Amniotic stem cell (primary cell): ENCODE data around the gene VKORC1.
"Not testable (repeated sequence)": the region's sequence is repeated elsewhere in the genome, so short reads cannot be mapped to it uniquely, and the experiment has no call there.

ENCODE experiments used
- DNase-seq: peaks from one replicate; lab custom pipeline; 2025; lab: John Stamatoyannopoulos, UW

Gene VKORC1

DNA sequence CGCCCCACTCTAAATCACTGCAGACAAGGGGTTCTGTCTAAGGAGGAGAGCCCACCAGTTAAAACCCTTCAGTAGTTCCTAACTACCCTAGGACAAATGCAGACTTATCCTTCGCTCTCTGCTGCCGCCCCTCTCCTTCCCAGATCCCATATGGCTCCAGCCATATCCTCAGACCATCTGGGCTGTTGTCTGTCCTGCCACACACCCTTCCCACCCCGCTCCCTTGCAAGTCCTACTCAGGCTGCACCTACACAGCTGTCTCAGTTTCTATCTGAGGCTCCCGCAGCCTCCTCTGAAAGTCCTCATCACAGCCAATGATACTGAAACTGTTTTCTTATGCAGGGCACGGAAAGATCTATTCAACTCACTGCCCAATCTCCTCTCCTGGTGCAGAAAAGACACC lies 12.9 kb upstream of the VKORC1 start:
- DNase-seq = no peak

DNA sequence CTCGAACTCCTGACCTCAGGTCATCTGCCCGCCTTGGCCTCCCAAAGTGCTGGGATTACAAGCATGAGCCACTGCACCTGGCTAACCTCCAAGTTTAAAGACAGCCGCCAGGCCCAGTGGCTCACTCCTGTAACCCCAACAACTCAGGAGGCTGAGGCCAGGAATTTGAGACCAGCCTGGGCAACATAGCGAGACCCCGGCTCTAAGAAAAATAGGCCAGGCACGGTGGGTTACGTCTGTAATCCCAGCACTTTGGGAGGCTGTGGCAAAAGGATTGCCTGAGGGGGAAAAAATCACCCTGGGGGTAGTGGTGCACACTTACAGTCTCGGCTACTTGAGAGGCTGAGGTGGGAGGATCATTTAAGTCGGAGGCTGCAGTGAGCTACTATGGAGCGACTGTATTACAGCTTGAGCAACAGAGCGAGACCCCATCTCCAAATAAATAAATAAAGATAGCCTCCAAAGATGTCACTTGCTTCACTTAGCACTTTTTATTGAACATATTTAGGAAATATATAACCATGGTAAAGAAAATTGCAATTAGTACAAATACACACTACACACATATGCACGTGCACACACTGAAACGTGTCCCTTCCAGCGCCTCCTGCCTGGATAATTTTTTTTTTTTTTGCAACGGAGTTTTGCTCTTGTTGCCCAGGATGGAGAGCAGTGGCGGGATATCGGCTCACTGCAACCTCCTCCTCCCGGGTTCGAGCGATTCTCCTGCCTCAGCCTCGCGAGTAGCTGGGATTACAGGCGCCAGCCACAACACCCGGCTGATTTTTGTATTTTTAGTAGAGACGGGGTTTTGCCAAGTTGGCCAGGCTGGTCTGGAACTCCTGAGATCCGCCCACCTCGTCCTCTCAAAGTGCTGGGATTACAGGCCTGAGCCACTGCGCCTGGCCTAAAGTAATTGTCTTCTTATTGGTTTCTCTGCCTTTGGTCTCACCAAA lies 12.2 kb upstream of the VKORC1 start:
- DNase-seq = no peak

DNA sequence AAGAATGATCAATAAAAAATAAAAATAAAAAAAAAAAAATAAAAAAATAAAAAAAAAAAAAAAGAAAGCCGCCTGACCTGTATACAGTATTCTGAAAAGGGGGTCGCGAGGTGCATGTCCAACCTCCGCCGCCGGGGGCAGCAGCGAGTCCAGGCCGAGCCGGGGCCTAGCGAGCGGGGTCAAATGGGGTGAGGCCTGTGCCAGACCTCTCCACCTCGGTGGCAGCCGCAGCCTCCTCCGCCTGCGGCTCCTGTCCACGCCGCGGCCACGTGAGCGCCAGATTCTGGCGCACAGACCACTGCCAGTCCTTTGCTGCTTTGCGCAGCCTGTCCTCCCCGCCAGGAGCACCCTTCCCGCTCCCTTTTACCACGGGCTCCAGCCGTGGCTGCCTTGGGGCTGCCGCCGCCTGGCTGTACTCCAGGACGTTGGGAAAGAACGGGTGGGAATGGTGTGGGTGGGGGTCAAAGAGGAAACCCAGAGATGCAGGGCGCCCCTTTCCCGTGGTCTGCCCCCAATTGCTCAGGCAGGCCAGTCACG lies 11.1 kb upstream of the VKORC1 start:
- DNase-seq = no peak

GRCh38 chr16:31100876-31101641 lies 6.5 kb upstream of the VKORC1 start:
- DNase-seq = not testable (repeated sequence)

DNA sequence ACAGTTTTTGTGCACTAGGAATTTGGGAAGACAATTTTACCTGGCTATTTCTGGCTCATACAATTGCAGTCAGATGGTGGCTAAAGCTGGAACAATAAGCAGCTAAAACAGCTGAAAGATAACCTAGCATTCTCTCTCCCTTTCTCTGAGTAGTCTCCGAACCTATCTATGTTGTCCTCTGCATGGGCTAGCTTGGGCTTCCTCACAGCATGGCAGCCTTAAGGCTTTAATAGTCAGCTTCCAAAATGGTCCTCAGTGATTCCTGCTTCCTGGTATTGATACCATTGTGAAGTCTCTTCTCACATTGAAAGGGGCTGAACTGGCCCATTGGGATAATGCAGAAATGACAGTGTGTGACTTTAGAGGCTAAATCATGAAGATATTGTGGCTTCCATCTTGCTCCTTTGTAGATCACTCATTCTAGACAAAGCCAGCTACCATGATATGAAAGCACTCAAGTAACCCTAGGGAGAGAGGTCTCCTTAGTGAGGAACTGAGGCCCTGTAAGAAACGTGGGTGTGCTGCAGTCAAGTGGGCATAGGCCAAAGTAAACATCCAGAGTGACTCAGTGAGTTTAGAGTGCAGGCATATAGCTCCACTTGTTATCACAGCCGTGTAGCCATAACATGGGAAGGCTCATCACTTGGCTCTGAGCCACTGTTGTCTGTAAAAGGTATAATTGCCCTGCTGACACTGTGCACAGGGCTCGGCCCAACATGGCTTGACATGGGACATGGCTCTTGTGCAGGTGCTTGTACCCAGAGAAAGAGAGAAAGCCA lies 5.5 kb upstream of the VKORC1 start:
- no peak for DNase-seq

- no peak for DNase-seq
Measured at GRCh38 chr16:31094088-31094423, 541 bp downstream of the VKORC1 start.

DNA sequence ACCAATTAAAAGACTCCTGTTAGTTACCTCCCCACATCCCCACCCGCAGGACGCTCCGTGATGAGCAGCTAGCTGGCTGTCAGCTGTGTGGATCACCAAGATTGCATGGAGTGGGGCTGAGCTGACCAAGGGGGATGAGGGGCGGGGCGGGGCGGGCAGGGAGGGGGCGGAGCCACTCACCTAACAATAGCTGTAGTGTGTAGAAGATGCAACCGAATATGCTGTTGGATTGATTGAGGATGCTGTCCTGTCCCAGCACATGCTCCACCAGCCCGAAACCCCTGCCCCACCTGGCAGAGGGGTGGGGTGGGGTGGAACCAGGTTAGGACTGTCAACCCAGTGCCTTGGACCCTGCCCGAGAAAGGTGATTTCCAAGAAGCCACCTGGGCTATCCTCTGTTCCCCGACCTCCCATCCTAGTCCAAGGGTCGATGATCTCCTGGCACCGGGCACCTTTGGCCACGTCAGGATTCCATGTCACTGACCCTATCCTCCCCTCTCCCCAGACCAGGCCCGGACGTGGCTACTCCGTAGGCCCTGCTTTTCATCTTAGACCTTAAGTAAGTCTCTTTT lies 1.4 kb downstream of the VKORC1 start:
- no peak for DNase-seq

DNA sequence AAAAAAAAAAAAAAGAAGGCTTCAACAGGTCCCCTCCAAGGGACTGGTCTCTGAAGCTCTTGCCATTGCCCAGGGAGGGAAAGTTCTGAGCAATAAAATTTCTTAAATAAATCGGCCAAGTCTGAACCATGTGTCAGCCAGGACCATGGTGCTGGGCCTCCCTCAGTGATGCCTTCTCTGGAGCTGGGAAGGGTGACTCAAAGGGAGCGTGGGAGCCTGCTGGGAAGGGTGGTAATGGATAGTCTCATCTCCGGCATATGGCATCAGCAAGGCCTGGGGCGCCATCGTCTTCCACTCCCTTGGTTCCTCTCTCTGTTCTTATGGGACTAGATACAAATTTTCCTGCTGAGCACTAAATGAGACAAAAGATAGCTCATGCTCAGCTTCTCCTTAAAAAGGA lies 2.3 kb downstream of the VKORC1 start:
- no peak for DNase-seq

DNA sequence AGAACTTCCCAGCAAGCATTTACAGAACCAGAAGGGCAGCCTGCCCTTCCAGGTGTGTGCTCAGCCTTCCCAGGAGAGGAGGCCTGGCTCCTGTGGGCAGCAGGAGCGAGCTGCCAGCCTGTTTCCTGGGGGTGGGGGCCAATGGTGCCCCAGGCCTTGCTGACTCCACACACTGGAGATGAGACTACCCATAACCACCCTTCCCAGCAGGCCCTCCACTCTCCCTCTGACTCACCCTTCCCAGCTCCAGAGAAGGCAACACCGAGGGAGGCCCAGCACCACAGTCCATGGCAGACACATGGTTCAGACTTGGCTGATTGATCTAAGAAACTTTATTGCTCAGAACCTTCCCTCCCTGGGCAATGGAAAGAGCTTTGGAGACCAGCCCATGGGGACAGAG lies 4.1 kb downstream of the VKORC1 start:
- no peak for DNase-seq

DNA sequence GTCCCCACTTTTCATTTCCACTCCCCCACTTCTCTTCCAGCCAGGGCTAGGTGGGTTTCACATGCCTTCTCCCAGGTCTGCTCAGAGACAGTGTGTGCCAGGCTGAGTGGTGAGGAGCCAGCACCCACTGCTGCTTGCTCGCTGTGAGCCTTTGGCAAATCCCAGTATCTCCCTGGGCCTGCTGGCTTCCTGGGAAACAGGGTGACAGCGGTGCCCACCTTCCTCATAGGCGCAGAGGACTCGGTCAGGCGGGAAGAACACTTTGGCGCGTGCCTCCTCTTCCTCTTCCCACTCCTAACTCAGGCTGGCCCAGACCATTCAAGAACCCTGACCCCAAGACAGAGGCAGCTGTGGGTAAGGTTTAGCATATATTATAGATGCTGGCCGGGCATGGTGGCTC lies 5.4 kb downstream of the VKORC1 start:
- no peak for DNase-seq

DNA sequence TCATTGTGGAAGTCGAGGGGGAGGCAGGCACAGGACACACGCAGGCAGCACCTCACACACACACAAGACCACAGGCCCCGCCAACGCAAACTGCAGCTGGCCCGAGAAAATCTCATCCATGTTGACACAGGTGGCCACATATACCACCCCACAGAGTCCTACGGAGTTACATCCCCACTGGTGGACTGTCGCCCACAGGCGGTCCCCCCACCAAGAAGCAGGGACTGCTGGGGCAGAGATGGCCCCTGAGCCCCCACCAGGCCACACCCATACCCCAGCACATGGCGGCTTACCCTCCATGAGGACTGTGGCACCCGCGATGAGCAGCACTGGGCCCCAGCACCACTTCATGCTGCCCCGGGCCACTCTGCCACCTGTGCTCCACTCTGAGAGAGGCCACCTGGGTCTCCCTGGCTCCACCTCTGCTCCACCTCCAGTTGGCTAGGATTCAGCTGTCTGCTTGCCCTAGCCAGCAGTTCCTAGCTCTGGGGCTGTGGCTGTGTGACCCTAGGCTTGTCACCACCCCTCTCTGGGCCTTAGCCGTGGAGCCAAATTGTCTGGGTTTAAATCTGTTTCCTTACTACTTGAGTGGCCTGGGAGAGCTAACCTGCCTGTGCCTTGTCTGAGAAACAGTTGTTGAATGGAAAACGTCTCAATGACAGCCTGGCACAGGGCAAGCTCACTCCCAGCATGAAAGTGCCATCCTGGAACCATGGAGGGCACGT lies 6.0 kb downstream of the VKORC1 start, which contains the start of gene PRSS53:
PRSS53 (minus strand) TSS at position 485 of the 725 bp plus-strand sequence; CDS start at position 351, 134 bp downstream.
- DNase-seq = no peak

GRCh38 chr16:31087971-31088370 lies 6.6 kb downstream of the VKORC1 start:
- DNase-seq = no peak

DNA sequence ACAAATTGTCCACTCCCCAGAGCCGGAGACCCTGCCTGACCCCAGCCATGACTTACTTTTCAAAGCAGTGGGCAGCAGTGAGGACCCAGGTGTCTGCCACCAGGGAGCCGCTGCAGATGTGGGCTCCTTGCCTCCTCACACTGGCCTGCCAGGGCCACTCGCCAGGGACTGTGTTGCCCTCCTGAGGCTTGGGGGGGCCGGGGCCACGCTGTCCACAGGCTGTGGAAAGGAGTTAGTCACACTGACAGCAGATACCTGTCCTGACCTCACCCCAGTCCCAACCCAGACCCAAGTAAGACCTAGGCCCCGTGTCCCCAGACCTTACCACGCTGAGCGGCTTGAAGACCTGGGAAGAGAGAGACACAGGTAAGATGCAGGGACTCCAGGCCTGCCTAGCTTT lies 7.1 kb downstream of the VKORC1 start:
- no peak for DNase-seq

- DNase-seq = no peak
Measured at GRCh38 chr16:31086629-31086906, 8.0 kb downstream of the VKORC1 start.

GRCh38 chr16:31085873-31086628 lies 8.5 kb downstream of the VKORC1 start:
- DNase-seq = no peak

DNA sequence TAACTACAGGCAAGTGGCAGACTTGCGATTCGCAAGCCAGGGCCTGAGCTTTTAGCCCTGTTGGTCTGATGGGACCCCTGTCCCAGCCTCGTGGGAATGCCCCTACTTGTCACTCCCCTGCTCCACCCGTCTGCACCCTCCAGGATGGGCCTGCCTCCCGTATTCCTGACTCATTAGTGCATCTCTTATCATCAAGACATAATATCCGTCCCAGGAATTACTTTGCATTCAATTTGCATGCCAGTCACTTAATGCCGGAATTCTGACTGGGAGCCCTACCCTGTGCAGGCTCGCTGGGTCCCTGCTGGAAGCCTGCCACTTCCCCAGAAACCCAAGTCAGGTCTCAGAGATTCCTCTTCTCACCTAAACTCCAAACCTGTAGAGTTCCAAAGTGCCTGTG lies 9.2 kb downstream of the VKORC1 start:
- DNase-seq = no peak

- DNase-seq = no peak
Measured at GRCh38 chr16:31084584-31085302, 9.9 kb downstream of the VKORC1 start.

GRCh38 chr16:31083981-31084380 lies 10.6 kb downstream of the VKORC1 start:
- DNase-seq = no peak

DNA sequence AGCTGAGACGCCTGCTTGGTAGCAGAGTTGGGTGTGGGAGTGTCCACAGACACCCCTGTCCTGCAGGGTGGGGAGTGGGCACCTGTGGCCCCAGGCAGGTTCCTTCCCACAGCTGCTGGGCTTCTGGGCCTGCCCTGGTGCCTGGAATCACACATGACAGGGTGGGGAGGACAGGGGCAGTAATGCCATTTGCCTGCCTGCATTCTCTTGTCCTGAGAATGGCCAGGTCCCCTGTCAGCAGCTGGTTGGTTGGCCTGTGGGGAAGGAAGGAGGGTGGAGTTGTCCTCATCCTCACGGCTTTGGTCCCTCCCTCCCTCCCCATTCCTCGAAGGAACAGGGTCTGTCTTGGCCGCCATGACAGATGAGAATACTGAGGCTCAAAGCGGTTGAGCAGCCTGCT lies 11.0 kb downstream of the VKORC1 start:
- DNase-seq = no peak

- DNase-seq = no peak
Measured at GRCh38 chr16:31083081-31083480, 11.5 kb downstream of the VKORC1 start.
